GM18951 (cell line): ENCODE measurements around the gene SSH3.

ENCODE experiments used
- POLR2A ChIP-seq: IDR thresholded peaks from 4 replicates; pipeline ENCODE4 v1.6.1; 2011; ENCODE audit warnings: mild to moderate bottlenecking; ENCODE audit not compliant: insufficient read length, insufficient read depth; ENCODE audit errors: extremely low read depth
- in situ Hi-C: fragments of 300-500 bp; cut with MboI; formaldehyde crosslinking; loops from one replicate; pipeline ENCODE4 v1.12.0; 2022; ENCODE audit warnings: low sequenced_read_pairs, mixed read lengths, inconsistent platforms; ENCODE audit not compliant: unreplicated experiment

Gene SSH3

GRCh38 chr11:67310246-67311050 lies 7.1 kb downstream of the SSH3 start:
- in situ Hi-C loops: no loop called here

DNA sequence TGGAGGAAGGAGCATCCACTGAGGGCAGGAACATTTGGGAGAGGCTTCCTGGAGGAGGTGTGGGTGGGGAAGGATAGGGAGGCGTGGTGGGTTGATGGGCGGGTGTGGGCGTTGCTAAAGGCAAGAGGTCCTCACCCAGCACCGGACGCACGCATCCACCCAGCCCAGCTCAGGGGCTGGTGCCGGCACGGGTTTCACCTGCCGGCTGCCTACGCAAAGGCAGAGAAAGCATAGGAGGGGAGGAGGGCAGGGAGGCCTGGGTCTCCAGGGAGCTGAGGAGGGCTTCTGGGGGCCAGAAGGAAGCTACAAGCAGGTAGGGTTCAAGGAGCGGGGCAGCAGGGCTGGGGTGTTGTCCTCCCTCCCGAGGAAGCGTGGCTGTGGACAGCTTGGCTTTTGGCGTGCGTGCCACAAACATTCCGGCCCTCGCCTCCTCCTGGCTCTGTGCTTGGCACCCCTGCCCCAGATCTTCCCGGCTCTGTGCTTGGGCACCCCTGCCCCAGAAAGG lies 7.8 kb downstream of the SSH3 start:
- in situ Hi-C loops: no loop called here
- TF ChIP-seq POLR2A: no peak

More at GRCh38 chr11:67310246-67311050, 7.1 kb downstream of the SSH3 start:
- no peak for TF ChIP-seq POLR2A

DNA sequence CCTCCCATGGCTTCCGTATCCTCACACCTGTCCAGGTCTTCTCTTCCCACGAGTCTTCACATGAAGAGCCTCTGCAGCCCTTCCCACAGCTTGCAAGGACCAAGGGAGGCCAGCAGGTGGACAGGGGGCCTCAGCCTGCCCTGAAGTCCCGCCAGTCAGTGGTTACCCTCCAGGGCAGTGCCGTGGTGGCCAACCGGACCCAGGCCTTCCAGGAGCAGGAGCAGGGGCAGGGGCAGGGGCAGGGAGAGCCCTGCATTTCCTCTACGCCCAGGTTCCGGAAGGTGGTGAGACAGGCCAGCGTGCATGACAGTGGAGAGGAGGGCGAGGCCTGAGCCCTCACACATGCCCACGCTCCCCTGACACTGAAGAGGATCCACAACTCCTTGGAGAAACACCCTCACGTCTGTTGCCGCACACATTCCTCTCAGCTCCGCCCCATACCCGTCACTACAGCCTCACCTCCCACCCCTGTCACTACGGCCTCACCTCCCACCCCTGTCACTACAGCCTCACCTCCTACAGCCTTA lies 8.3 kb downstream of the SSH3 start:
- in situ Hi-C loops: no loop called here
- TF ChIP-seq POLR2A: no peak

GRCh38 chr11:67312187-67313021 lies 9.1 kb downstream of the SSH3 start:
- in situ Hi-C loops: no loop called here
- TF ChIP-seq POLR2A: no peak

GRCh38 chr11:67313125-67313890 lies 10.0 kb downstream of the SSH3 start:
- in situ Hi-C loops: no loop called here
- TF ChIP-seq POLR2A: no peak

- in situ Hi-C loops: no loop called here
- no peak for TF ChIP-seq POLR2A
Observed at GRCh38 chr11:67314218-67314617, 10.9 kb downstream of the SSH3 start.

GRCh38 chr11:67315325-67315909 lies 12.1 kb downstream of the SSH3 start:
- in situ Hi-C loops: loop anchor here (5.0 kb wide), 1 partner anchor 53 kb away; no protein-coding TSS in a partner anchor
- no peak for TF ChIP-seq POLR2A

DNA sequence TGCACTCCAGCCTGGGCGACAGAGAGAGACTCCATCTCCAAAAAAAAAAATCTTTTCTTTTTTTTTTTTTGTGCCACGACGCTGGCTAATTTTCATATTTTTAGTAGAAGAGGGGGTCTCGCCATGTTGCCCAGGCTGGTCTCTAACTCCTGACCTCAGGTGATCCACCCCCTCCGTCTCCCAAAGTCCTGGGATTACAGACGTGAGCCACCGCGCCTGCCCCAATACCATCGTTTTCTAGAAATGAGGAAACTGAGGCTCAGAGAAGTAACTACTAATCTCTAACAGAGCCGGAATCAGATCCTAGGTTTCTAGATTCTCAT lies 13.5 kb downstream of the SSH3 start:
- TF ChIP-seq POLR2A: no peak
- in situ Hi-C loops: loop anchor here (5.0 kb wide), 1 partner anchor 55 kb away; no protein-coding TSS in a partner anchor

- TF ChIP-seq POLR2A: peak; percentile 69
- in situ Hi-C loops: loop anchor here (5.0 kb wide), 1 partner anchor 55 kb away; no protein-coding TSS in a partner anchor
Observed at GRCh38 chr11:67317205-67317887, 14.0 kb downstream of the SSH3 start.

- no peak for TF ChIP-seq POLR2A
- in situ Hi-C loops: loop anchor here (5.0 kb wide), 1 partner anchor 56 kb away; no protein-coding TSS in a partner anchor
Observed at GRCh38 chr11:67317888-67318555, 14.7 kb downstream of the SSH3 start.

GRCh38 chr11:67318876-67319275 lies 15.5 kb downstream of the SSH3 start:
- in situ Hi-C loops: loop anchor here (5.0 kb wide), 1 partner anchor 57 kb away; no protein-coding TSS in a partner anchor
